Ishikawa (cell line): ENCODE measurements around the gene ZNF416.

Experiments
- EP300 ChIP-seq: IDR thresholded peaks from 2 replicates; pipeline ENCODE4 v1.6.1; 2012; ENCODE audit warnings: borderline replicate concordance
- FOXM1 ChIP-seq: IDR thresholded peaks from 2 replicates; pipeline ENCODE4 v1.6.1; 2012; ENCODE audit warnings: low read depth, borderline replicate concordance
- MAX ChIP-seq: IDR thresholded peaks from 2 replicates; pipeline ENCODE4 v1.6.1; 2012
- NFIC ChIP-seq: IDR thresholded peaks from 2 replicates; pipeline ENCODE4 v1.6.1; 2012
- REST ChIP-seq: IDR thresholded peaks from 2 replicates; pipeline ENCODE4 v1.6.1; 2012; ENCODE audit warnings: low read depth, mild to moderate bottlenecking
- TAF1 ChIP-seq: IDR thresholded peaks from 2 replicates; pipeline ENCODE4 v1.6.1; 2012; ENCODE audit warnings: low read depth, mild to moderate bottlenecking
- TCF12 ChIP-seq: IDR thresholded peaks from 2 replicates; pipeline ENCODE4 v1.6.1; 2012; ENCODE audit warnings: low read depth
- TEAD4 ChIP-seq: IDR thresholded peaks from 2 replicates; pipeline ENCODE4 v1.6.1; 2012
- ZBTB7A ChIP-seq: IDR thresholded peaks from 2 replicates; pipeline ENCODE4 v1.6.1; 2012; ENCODE audit warnings: low read depth

GRCh38 chr19:57620673-57621348, 42.1 kb upstream of the ZNF416 start:
- no peak for TF ChIP-seq FOXM1
- no peak for TF ChIP-seq EP300
- no peak for TF ChIP-seq MAX
- TF ChIP-seq TEAD4 = no peak
- no peak for TF ChIP-seq ZBTB7A
- peak; percentile 56; the same call in 1 of the 2 replicates for TF ChIP-seq TCF12
- TF ChIP-seq NFIC = no peak
- no peak for TF ChIP-seq REST
- TF ChIP-seq TAF1 = no peak
